ENCODE data around the gene MBD5. TPM values are rescaled to one million over a fixed set of nuclear protein-coding genes. Genes with fewer than 3 reads are reported as not detected.

The MBD5 gene
- total RNA-seq, 1 donor from 2014 or later, result 100 TPM

DNA sequence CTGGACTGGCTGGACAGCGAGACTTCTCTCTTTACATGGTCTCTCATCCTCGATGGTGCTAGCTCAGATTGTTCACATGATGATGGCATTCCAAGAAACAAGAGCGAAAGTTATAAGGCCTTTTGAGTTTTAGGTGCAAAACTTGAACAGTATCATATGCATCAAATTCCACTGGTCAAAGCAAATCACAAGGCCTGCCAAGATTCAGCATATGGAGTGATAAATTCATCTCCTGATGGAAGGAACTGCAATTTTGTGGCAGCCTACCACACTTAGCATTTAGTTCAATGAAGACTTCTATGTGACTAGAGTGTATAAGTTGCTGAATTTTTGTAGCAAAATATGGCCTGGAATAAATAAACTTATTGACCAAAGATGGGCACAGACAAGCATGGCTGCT is 429.6 kb downstream of the MBD5 start:
- DNase-seq (ENCODE audit: low spot score in 2 of 2, unreplicated experiment in 2 of 2), result no peak
- no peaks in the 10 kb centered on the region for H3K36me3 Mint-ChIP-seq
- H3K4me1 Mint-ChIP-seq, result no peaks in the 10 kb centered on the region
- H3K27ac Mint-ChIP-seq, result no peak overlapping the region
- no peak overlapping the region for H3K4me3 Mint-ChIP-seq
- H3K9me3 Mint-ChIP-seq, result no peaks in the 10 kb centered on the region
- TF ChIP-seq, protein P1, sequence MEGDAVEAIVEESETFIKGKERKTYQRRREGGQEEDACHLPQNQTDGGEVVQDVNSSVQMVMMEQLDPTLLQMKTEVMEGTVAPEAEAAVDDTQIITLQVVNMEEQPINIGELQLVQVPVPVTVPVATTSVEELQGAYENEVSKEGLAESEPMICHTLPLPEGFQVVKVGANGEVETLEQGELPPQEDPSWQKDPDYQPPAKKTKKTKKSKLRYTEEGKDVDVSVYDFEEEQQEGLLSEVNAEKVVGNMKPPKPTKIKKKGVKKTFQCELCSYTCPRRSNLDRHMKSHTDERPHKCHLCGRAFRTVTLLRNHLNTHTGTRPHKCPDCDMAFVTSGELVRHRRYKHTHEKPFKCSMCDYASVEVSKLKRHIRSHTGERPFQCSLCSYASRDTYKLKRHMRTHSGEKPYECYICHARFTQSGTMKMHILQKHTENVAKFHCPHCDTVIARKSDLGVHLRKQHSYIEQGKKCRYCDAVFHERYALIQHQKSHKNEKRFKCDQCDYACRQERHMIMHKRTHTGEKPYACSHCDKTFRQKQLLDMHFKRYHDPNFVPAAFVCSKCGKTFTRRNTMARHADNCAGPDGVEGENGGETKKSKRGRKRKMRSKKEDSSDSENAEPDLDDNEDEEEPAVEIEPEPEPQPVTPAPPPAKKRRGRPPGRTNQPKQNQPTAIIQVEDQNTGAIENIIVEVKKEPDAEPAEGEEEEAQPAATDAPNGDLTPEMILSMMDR (IDR thresholded peaks at IDR 0.05; ENCODE audit: unreplicated experiment), result no peak
- H3K27me3 Mint-ChIP-seq (ENCODE audit: low read depth), result no peaks in the 10 kb centered on the region

DNA sequence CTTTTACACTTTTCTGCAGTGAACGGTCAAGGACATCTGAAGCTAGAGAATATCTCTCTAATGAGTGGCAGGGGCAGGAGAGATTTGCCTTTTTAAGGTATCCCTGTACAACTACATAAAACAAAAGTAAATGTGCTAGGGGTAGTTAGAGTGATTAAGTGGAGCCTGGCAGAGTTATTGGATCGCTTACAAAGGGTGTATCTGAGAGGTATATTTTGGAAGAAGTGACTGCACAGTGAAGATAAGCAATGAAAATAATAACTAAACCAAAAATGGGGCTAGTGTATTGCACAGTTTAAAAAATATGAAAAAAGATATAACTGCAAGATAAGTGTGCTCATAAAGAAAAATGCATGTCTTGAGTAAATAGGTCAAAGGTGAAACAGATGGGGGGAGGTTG is 430.2 kb downstream of the MBD5 start:
- no peak overlapping the region for H3K27ac Mint-ChIP-seq
- DNase-seq (ENCODE audit: low spot score in 2 of 2, unreplicated experiment in 2 of 2), result no peak
- H3K27me3 Mint-ChIP-seq (ENCODE audit: low read depth), result no peaks in the 10 kb centered on the region
- no peaks in the 10 kb centered on the region for H3K9me3 Mint-ChIP-seq
- no peaks in the 10 kb centered on the region for H3K36me3 Mint-ChIP-seq
- no peak overlapping the region for H3K4me3 Mint-ChIP-seq
- H3K4me1 Mint-ChIP-seq, result no peaks in the 10 kb centered on the region
- TF ChIP-seq, protein P1 (IDR thresholded peaks at IDR 0.05; ENCODE audit: unreplicated experiment), result no peak

DNA sequence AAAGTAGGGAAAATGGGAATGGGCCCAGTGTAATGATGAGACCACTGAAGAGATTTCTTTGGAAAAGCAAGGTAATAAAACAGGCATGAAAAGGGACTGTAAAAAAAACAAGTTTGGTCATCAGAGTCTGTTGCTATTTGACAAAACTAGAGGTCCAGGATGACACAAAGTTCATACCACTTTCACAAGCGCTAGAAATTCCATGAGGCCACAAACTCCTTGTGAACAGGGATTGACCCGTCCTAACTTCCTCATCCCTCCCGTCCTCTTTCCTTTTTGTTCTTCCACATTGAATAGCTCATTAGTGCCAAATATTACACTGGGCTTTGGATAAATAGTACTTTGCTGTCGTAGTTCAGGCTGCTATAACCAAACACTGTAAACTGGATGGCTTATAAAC is 434.9 kb downstream of the MBD5 start:
- H3K27me3 Mint-ChIP-seq (ENCODE audit: low read depth), result no peaks in the 10 kb centered on the region
- no peak overlapping the region for H3K4me3 Mint-ChIP-seq
- TF ChIP-seq, protein P1 (IDR thresholded peaks at IDR 0.05; ENCODE audit: unreplicated experiment), result no peak
- H3K9me3 Mint-ChIP-seq, result no peaks in the 10 kb centered on the region
- DNase-seq (ENCODE audit: low spot score in 2 of 2, unreplicated experiment in 2 of 2), result no peak
- no peak overlapping the region for H3K27ac Mint-ChIP-seq
- H3K4me1 Mint-ChIP-seq, result peaks cover 9% of the 10 kb centered on the region
- H3K36me3 Mint-ChIP-seq, result no peaks in the 10 kb centered on the region

DNA sequence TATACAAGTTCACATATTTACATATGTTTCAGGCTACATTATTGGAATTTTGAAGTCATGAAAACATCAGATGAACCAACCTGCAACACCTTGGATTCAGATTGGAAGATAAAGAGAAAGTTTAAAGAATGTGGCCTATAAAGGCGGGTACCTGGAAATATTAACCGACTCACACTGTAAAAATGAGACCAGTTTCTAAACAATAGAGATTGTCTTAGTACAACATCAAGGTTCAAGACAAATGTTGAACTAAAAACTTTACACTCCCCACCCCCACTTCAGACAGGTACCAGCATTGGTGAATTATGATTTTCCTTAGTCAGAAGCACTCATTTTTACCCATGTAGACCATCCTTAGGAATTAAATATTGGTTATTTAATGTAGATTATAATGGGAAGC is 437.3 kb downstream of the MBD5 start:
- no peaks in the 10 kb centered on the region for H3K36me3 Mint-ChIP-seq
- peaks cover 15% of the 10 kb centered on the region for H3K4me1 Mint-ChIP-seq
- H3K9me3 Mint-ChIP-seq, result no peaks in the 10 kb centered on the region
- DNase-seq (ENCODE audit: low spot score in 2 of 2, unreplicated experiment in 2 of 2), result no peak
- H3K4me3 Mint-ChIP-seq, result no peak overlapping the region
- TF ChIP-seq, protein P1 (IDR thresholded peaks at IDR 0.05; ENCODE audit: unreplicated experiment), result no peak
- no peaks in the 10 kb centered on the region for H3K27me3 Mint-ChIP-seq (ENCODE audit: low read depth)
- no peak overlapping the region for H3K27ac Mint-ChIP-seq

DNA sequence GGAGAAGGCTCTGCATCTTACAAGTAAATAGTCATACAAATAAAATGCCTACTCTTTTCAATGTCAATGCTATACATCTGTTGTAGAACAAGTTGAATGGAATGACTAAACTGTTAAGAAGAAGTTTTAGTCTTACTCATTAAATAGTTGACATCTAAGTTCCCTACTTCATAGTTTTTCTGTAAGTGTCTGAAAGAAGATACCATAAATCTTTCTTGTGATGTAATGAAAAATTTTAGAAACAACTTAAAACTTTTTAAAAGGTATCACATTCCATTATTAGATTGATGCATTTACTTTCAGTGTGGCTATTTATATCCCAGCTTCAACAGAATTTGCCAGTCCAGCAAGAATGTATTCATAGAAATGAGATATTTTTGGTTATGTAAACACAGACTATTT is 438.5 kb downstream of the MBD5 start:
- peaks cover 4% of the 10 kb centered on the region for H3K36me3 Mint-ChIP-seq
- H3K4me1 Mint-ChIP-seq, result peaks cover 15% of the 10 kb centered on the region
- TF ChIP-seq, protein P1 (IDR thresholded peaks at IDR 0.05; ENCODE audit: unreplicated experiment), result no peak
- no peak for DNase-seq (ENCODE audit: low spot score in 2 of 2, unreplicated experiment in 2 of 2)
- no peaks in the 10 kb centered on the region for H3K27me3 Mint-ChIP-seq (ENCODE audit: low read depth)
- no peaks in the 10 kb centered on the region for H3K9me3 Mint-ChIP-seq
- peak overlapping the region; percentile 12 for H3K27ac Mint-ChIP-seq
- no peak overlapping the region for H3K4me3 Mint-ChIP-seq

DNA sequence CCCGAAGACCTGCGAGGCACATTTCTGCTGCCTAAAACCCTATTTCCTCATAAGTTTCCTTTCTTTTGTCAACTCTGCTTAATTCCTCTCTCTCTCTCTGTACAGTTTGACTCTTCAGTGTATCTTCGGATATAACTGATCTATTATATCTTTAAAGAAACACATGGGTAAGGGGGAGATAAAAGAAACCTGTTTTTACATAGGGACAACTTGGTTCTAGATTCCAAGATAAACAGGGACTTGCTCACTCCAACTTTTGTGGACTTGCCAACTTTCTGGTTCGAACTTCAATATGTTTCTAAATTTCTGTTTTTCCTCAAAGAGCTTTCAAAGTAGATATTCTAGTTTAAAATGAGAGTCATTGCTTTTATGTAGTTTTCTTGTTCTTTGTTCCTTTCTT is 441.0 kb downstream of the MBD5 start:
- no peak for DNase-seq (ENCODE audit: low spot score in 2 of 2, unreplicated experiment in 2 of 2)
- no peaks in the 10 kb centered on the region for H3K9me3 Mint-ChIP-seq
- TF ChIP-seq, protein P1 (IDR thresholded peaks at IDR 0.05; ENCODE audit: unreplicated experiment), result no peak
- H3K4me3 Mint-ChIP-seq, result no peak overlapping the region
- H3K27me3 Mint-ChIP-seq (ENCODE audit: low read depth), result no peaks in the 10 kb centered on the region
- no peak overlapping the region for H3K27ac Mint-ChIP-seq
- H3K4me1 Mint-ChIP-seq, result peaks cover 15% of the 10 kb centered on the region
- H3K36me3 Mint-ChIP-seq, result peaks cover 8% of the 10 kb centered on the region
